A673 (cell line): ENCODE results near the gene ZBED6.
"Not testable (repeated sequence)": the region's sequence is repeated elsewhere in the genome, so short reads cannot be mapped to it uniquely, and the experiment has no call there.

ENCODE experiments used
- CTCF ChIP-seq: fragments of 300-800, 200-600 bp; sonication (generic); conservative IDR thresholded peaks from 2 replicates; pipeline ENCODE4 v1.5.1; 2017; ENCODE audit warnings: low read depth, mild to moderate bottlenecking, antibody characterized with exemption, low read length, moderate library complexity, mixed read lengths
- EZH2 ChIP-seq: fragments of 200-600 bp; sonication (generic); IDR thresholded peaks from 2 replicates; pipeline ENCODE4 v1.6.1; 2017; ENCODE audit warnings: borderline replicate concordance, low read depth, mild to moderate bottlenecking, mixed read lengths, antibody characterized with exemption, low read length; ENCODE audit not compliant: poor library complexity, severe bottlenecking

DNA sequence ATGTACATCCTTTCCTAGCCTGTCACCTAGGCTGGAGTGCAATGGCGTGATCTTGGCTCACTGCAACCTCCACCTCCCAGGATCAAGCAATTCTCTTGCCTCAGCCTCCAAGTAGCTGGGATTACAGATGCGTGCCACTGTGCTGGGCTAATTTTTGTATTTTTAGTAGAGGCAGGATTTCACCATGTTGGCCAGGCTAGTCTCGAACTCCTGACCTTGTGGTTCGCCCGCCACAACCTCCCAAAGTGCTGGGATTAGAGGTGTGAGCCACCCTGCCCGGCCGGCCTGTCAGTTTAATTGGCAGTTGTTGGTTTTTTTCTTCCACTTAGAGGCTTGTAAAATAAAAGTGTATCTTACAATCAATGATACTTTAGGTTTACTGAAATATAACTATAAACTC, 1.9 kb upstream of the ZBED6 start:
- not testable (repeated sequence) for TF ChIP-seq CTCF, EZH2
